ENCODE data around the gene ZNF718. TPM values are rescaled to one million over a fixed set of nuclear protein-coding genes. Genes with fewer than 3 reads are reported as not detected.
A peak's percentile ranks its signal among the peaks of the same experiment; 100 is the strongest.
"Not testable (repeated sequence)": the region's sequence is repeated elsewhere in the genome, so short reads cannot be mapped to it uniquely, and the experiment has no call there.

Gene ZNF718
- total RNA-seq, result 1 to 10 TPM; 2.6 to 8.9 TPM

DNA sequence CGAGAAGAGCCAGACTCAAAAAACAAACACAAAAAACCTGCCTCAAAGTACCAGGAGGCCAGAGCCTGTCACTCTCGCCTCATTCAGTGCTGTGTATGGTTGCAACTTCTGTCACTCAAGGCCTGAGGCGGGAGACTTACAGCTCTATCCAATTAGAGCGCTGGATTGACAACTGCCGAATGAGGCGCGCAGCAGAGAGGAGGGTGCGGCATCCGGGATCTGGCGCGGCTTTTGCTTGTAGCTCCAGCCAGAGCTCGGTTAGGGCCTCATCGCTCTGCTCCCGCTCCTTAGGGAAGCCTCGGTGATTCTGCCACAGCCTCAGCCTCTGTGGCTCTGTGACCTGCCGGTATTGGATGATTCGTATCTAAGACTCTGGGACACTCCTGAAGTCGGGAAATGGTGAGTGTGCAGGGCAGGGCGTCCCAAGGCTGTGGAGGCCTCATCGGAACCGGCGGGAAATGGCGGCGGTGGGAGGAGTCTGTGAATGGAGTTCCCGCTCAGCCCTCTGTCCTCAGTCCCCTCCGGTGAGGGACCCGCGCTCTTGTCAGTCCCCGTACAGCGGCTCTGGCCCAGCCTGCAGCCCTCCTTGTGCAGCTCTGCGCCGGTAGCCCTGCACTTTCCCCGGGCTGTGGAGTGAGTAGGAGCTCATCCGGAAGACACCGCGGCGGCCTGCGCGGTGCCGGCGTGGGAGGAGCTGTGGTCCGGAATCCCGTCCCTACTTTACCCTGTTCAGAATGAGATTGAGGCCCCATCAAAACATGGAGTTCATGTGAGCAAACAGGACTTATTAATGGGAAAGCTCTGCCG, at the start of gene ZNF718:
Gene ZNF718 (plus strand): TSS at position 227 of the 807 bp plus-strand sequence. CDS start 170 bp downstream, at position 397.
- peak; percentile 95 to 98 for ATAC-seq
- H3K27ac Mint-ChIP-seq, result peak within 1 kb of the TSS; percentile 92 to 100
- peaks cover 51 to 60% of the 10 kb centered on the region in 2 donors for H3K36me3 Mint-ChIP-seq
- H3K9me3 Mint-ChIP-seq, result peaks cover 17 to 26% of the 10 kb centered on the region in 2 donors
- DNase-seq (ENCODE audit: low spot score in 2 of 2), result peak; percentile 69 to 90

DNA sequence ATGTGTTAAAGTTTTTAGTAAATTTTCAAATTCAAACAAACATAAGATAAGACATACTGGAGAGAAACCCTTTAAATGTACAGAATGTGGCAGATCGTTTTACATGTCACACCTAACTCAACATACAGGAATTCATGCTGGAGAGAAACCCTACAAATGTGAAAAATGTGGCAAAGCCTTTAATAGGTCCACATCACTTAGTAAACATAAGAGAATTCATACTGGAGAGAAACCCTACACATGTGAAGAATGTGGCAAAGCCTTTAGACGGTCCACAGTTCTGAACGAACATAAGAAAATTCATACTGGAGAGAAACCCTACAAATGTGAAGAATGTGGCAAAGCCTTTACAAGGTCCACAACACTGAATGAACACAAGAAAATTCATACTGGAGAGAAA, 38.4 kb upstream of the ZNF718 start:
- peaks cover 41 to 49% of the 10 kb centered on the region in 2 donors for H3K9me3 Mint-ChIP-seq
- no peak overlapping the region for H3K27ac Mint-ChIP-seq
- ATAC-seq (no peak), DNase-seq (ENCODE audit: low spot score in 2 of 2) (no peak)
- peaks cover 40 to 64% of the 10 kb centered on the region in 2 donors for H3K36me3 Mint-ChIP-seq

DNA sequence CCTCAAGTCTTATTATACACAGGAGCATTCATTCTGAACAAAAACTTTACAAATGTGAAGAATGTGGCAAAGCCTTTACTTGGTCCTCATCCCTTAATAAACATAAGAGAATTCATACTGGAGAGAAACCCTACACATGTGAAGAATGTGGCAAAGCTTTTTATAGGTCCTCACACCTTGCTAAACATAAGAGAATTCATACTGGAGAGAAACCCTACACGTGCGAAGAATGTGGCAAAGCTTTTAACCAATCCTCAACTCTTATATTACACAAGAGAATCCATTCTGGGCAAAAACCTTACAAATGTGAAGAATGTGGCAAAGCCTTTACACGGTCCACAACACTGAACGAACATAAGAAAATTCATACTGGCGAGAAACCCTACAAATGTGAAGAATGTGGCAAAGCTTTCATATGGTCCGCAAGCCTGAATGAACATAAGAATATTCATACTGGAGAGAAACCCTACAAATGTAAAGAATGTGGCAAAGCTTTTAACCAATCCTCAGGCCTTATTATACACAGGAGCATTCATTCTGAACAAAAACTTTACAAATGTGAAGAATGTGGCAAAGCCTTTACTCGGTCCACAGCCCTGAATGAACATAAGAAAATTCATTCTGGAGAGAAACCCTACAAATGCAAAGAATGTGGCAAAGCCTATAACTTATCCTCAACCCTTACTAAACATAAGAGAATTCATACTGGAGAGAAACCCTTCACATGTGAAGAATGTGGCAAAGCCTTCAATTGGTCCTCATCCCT, 37.6 kb upstream of the ZNF718 start:
- not testable (repeated sequence) for DNase-seq (ENCODE audit: low spot score in 2 of 2); ATAC-seq; H3K27ac Mint-ChIP-seq
- peaks cover 41 to 66% of the 10 kb centered on the region in 2 donors for H3K36me3 Mint-ChIP-seq
- H3K9me3 Mint-ChIP-seq, result peaks cover 46 to 53% of the 10 kb centered on the region in 2 donors

DNA sequence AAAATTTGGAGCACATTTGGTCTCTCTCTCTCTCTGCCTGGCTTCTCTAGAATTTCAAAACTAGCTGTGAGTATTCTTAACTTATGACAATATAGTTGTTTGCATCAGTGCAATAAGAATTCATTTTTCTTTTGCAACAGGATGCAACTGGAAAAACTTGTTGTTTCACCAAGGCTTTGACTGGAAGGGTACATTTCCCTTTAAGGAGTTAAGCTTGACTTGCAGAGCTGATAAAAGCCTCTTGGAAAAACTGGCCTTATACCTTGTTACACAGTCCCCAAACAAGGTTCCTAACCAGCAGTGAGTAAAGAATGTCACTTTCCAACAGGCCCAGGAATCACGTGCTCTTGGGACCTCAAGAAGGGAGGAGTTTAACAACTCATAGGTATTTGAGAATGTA, 25.9 kb upstream of the ZNF718 start:
- Mint-ChIP-seq H3K27ac (no peak overlapping the region), H3K9me3 (peaks cover 24 to 37% of the 10 kb centered on the region in 2 donors), H3K36me3 (peaks cover 49 to 53% of the 10 kb centered on the region in 2 donors)
- DNase-seq (ENCODE audit: low spot score in 2 of 2) (no peak), ATAC-seq (no peak)

DNA sequence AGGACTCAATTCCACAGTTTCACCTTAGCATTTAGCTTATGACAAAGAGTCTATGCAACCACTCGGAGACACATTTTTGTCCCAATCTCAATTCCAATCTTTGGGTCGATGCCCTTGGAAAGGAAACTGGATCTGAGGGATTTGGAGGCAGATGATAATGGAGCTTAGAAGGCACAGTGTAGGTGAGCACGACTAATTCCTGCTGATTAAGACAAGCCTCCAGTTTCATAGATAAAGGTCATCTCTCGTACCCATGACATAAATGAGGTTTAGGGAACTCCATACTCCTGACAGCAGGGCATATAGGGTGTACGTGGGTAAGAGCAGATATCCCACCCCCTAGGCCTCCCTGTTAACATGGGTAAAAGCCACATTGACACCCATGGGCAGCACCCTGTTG, 24.4 kb upstream of the ZNF718 start:
- Mint-ChIP-seq H3K36me3 (peaks cover 44 to 52% of the 10 kb centered on the region in 2 donors), H3K27ac (no peak overlapping the region), H3K9me3 (peaks cover 21 to 35% of the 10 kb centered on the region in 2 donors)
- ATAC-seq (no peak), DNase-seq (ENCODE audit: low spot score in 2 of 2) (no peak)

DNA sequence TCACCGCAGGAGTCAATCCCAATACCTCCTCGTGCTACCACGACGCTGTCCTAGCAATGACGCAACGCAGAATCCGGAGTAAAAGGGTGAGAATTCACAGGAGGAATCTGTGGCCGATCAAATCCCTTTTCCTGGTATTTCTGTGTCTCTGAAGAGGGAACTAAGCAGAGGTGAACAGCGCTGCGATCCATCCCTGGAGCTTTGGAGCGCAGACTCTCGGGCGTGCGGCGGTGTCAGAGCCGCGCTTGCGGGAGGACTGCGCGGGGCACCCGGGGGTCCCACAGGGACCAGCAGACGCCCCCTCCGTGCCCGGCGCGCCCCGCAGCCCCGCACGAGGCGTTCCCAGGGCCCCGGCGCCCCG, 17.2 kb upstream of the ZNF718 start:
- Mint-ChIP-seq H3K36me3 (peaks cover 61 to 65% of the 10 kb centered on the region in 2 donors), H3K27ac (no peak overlapping the region), H3K9me3 (peaks cover 20 to 65% of the 10 kb centered on the region in 2 donors)
- DNase-seq (ENCODE audit: low spot score in 2 of 2) (no peak), ATAC-seq (no peak)

DNA sequence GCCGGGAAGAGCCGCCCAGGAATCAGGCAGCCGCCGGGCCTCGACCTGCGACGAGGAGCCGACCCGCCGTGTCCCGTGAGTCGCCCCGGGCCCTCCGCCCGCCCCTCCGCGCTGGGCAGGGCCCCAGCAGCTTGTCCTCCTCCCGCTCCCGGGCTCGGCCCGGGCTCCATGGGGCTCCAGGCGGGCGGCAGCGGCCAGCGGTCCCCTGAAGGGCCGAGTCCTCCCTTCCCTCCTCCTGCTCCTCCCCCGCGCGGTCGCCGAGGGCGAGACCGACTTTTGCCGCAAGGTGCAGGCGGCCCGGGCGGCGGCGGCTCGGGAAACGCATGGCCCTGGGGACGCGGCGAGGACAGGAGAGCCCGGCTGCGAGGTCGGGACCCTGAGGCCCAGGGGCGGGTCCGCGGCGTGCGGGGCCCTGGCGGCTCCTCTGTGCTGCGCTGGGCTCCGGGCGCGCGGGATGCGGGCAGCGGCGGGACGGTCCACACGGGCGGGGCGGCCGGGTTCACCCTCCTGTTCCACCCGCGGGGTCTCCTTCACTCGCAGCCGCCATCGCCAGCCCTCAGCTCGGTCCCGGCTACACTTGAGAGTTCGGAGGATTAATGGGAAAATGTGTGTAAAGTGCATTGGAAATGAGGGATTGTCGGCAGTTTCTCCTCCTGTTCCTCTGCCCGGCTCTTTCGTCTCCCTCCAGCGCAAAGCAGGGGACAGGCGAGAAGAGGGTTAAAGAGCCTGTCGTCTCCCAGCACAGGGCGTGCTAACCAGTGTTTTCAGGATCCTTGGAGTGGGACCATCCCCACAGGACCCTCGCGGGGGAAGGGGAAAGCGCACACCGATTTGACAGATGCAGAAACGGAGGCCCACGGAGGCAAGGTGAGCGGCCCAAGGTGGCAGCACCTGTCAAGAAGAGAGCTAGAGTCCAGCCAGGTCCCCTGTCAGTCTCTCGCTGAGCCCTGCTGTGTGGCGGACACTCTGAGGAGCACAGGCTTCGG, 16.6 kb upstream of the ZNF718 start:
- ATAC-seq, result no peak

DNA sequence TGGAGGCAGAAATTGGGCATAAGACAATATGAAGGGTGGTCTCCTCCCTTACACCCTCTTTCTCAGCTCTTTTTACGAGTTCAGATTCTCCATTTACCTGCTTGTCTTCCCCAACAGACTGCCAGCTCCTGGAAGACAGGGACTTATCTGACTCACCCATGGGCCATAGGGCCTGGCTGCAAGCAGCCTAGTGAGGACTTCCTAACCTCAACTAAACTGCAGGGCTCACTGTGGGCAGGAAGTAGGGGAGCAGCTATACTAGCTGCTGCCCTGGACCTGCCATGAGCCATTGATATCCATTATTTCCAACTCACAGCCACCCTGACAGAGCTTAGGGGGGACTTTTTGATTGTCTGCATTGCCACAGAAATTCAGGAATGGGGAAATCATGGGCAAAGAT, 11.5 kb upstream of the ZNF718 start:
- no peak overlapping the region for H3K27ac Mint-ChIP-seq
- H3K9me3 Mint-ChIP-seq, result peaks cover 17 to 73% of the 10 kb centered on the region in 2 donors
- ATAC-seq (no peak), DNase-seq (ENCODE audit: low spot score in 2 of 2) (no peak)
- peaks cover 43 to 61% of the 10 kb centered on the region in 2 donors for H3K36me3 Mint-ChIP-seq

More for the DNA sequence above, 16.6 kb upstream of the ZNF718 start:
- no peak for DNase-seq (ENCODE audit: low spot score in 2 of 2)
- Mint-ChIP-seq H3K36me3 (peaks cover 54 to 60% of the 10 kb centered on the region in 2 donors), H3K9me3 (peaks cover 17 to 61% of the 10 kb centered on the region in 2 donors), H3K27ac (no peak overlapping the region)

DNA sequence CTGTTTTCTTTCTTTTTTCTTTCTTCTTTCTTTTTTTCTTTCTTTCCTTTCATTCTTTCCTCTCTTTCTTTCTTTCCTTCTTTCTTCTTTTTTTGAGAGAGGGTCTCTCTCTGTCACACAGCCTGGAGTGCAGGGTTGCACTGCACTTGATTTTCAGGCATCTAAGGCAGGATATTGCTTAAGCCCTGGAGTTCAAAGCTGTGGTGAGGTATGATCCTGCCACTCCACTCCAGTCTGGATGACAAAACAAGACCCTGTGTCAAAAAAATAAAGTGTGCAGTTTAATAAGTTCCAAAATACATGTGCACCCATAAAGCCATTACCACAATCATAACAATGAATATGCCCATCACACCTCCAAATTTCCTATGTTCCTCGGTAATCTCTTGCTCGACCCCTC, 10.6 kb upstream of the ZNF718 start:
- ATAC-seq (no peak), DNase-seq (ENCODE audit: low spot score in 2 of 2) (no peak)
- peaks cover 35 to 52% of the 10 kb centered on the region in 2 donors for H3K36me3 Mint-ChIP-seq
- H3K27ac Mint-ChIP-seq, result no peak overlapping the region
- H3K9me3 Mint-ChIP-seq, result peaks cover 16 to 66% of the 10 kb centered on the region in 2 donors

DNA sequence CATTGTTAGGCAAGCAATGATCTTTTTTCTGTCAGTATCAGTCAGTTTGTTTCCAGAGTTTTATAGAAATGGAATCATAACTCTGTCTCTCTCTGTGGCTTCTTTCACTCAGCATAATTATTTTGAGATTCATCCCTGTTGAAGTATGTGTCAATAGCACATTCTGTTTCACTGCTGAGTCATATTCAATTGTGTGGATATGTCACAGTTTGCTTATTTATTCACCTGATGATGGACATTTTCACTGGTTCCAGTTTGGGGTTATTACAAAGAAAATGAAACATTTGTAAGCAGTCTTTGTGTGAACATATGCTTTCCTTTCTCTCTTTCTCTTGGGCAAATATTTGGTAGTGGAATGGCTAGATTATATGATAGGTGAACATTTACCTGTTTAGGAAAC, 10.2 kb upstream of the ZNF718 start:
- DNase-seq (ENCODE audit: low spot score in 2 of 2) (no peak), ATAC-seq (peak in 1 of 2 donors; percentile 30)
- peaks cover 31 to 51% of the 10 kb centered on the region in 2 donors for H3K36me3 Mint-ChIP-seq
- H3K9me3 Mint-ChIP-seq, result peaks cover 11 to 62% of the 10 kb centered on the region in 2 donors
- no peak overlapping the region for H3K27ac Mint-ChIP-seq

DNA sequence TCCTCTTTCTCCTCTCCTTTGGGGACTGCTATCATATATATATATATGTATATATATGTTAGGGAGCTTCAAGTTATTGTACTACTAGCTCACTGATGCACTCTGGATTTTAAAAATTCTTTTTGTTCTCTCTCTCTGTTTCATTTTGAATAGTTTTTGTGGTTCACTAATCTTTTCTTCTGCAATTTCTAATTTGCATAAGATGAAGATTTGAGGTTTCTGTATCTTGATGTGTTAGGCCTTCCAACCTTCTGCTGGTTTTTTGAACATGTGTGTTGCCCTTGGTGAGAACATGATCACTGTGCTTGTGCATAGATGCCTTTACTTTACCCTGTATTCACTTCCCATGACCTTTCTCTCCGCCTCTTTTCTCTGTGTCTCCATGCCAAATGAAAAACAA, 7.8 kb upstream of the ZNF718 start:
- Mint-ChIP-seq H3K9me3 (peaks cover 12 to 57% of the 10 kb centered on the region in 2 donors), H3K27ac (no peak overlapping the region), H3K36me3 (peaks cover 26 to 49% of the 10 kb centered on the region in 2 donors)
- peak; percentile 55 to 70 for ATAC-seq
- no peak for DNase-seq (ENCODE audit: low spot score in 2 of 2)

DNA sequence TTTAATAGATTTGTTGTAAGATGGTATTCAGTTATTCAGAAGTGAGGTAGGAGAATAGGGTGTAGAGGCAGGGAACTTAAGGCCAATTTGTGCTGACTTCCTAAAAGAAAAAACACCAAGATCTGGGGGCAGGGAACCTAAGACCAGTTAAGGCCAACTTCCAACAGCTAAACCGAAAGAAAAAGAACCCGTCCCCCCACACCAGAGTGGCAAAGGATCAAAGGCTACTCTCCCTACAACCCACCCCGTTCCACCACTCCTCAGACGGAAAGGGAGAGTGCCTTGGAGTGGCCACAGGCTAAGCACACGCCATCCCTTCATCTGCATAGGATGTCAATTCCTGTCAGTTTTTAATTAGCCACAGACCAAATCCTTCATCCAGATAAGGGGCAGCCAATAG, 3.7 kb upstream of the ZNF718 start:
- peaks cover 36 to 67% of the 10 kb centered on the region in 2 donors for H3K36me3 Mint-ChIP-seq
- DNase-seq (ENCODE audit: low spot score in 2 of 2) (no peak), ATAC-seq (no peak)
- peaks cover 21 to 46% of the 10 kb centered on the region in 2 donors for H3K9me3 Mint-ChIP-seq
- H3K27ac Mint-ChIP-seq, result no peak overlapping the region

DNA sequence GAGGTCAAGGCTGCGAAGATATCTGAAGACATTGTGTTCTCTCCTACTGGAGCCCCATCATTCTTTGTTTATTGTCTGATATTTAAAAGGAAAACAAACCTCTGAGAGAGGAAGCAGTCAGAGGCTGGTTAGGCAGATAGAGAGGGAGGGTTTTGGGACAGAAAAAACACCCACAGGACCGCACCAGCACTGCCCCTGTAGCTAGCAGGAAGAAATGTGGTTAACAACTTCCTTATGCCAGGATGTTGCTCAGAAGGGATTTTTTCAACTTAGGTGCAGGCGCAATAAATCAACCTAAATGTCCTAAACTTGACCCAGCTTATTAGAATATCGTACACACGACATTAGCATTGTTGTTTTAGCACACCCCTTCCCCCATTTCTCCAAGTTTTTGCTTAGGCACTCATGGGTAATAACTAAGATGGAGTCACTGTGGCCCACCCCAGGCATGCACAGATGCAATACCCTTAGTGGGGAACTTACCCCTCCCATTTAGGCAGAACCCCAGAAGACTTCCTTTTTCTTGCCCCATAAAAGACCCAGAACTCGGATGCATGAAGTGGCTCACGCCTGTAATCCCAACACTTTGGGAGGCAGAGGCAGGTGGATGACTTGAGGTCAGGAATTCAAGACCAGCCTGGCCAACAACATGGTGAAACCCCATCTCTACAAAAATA, 2.8 kb upstream of the ZNF718 start:
- DNase-seq (ENCODE audit: low spot score in 2 of 2) (no peak), ATAC-seq (peak in 1 of 2 donors; percentile 47)
- peaks cover 40 to 73% of the 10 kb centered on the region in 2 donors for H3K36me3 Mint-ChIP-seq
- H3K27ac Mint-ChIP-seq, result no peak overlapping the region
- H3K9me3 Mint-ChIP-seq, result peaks cover 20 to 37% of the 10 kb centered on the region in 2 donors

DNA sequence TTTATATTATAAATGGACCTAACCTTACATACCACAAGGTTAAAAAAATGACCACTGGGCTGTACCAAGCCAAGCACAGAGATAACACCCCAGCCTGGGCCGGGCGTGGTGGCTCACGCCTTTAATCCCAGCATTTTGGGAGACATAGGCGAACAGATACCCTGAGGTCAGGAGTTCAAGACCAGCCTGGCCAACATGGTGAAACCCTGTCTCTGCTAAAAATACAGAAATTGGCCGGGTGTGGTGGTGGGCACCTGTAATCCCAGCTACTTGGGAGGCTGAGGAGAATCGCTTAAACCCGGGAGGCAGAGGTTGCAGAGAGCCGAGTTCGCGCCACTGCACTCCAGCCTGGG, 403 bp upstream of the ZNF718 start:
- not testable (repeated sequence) for DNase-seq (ENCODE audit: low spot score in 2 of 2); ATAC-seq
- peak overlapping the region; percentile 92 to 100 for H3K27ac Mint-ChIP-seq
- H3K9me3 Mint-ChIP-seq, result peaks cover 17 to 26% of the 10 kb centered on the region in 2 donors
- H3K36me3 Mint-ChIP-seq, result peaks cover 51 to 66% of the 10 kb centered on the region in 2 donors

DNA sequence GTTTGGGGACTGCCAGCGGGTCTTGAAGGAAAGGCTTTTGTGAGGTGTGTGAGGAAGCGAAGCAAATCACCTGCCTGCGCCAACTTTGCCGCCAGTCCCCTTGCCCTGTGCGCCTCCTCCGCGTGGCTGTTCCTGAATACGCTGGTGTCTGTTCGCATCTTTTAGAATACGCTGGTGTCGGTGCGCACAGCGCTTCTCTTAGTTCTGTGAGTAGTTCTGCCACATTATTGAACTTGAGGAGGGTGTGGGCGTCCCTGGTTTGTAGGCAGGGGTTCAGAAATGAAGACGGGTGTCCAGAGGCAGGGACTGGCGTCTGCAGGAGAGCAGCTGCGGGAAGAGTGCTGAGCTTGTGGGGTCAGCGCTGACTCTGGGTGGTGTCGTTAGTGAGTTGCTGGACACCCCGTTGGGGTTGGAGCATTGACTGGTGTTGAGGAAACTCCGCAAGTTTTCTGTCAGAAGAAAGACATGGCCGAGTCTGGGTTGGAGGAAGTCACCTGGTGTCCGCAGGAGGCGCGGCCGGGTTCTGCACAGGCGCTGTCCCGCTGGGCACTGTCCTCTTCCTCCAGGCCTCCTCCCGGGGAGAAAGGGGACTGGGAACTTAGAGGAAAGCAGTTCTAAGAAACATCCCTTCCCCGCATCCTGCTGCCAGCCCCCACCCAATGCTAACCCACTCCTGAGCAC, 930 bp downstream of the ZNF718 start:
- Mint-ChIP-seq H3K9me3 (peaks cover 24% of the 10 kb centered on the region in 2 donors), H3K27ac (peak overlapping the region; percentile 92 to 100), H3K36me3 (peaks cover 58 to 59% of the 10 kb centered on the region in 2 donors)
- ATAC-seq (peak; percentile 2 to 9), DNase-seq (ENCODE audit: low spot score in 2 of 2) (peak in 1 of 2 donors; percentile 36)
